Esophagus muscularis mucosa (tissue), 4 donors: ENCODE measurements around the gene SLC4A3.

Experiments used
- CTCF ChIP-seq, 3 experiments: fragments of 200-600 bp in 2 of 3; fragments of 450-650 bp in 1 of 3; sonication (generic) in 2 of 3; IDR thresholded peaks; one replicate each; pipeline ENCODE4 v1.5.1; 2017 to 2019; ENCODE audit warnings: antibody characterized with exemption in 3 of 3, mild to moderate bottlenecking in 2 of 3, moderate library complexity in 1 of 3
- EP300 ChIP-seq: sonication (generic); formaldehyde crosslinking; IDR thresholded peaks from one replicate; pipeline ENCODE4 v1.6.1; 2017; ENCODE audit warnings: antibody characterized with exemption
- POLR2A ChIP-seq: fragments of 450-650 bp; IDR thresholded peaks from one replicate; pipeline ENCODE4 v1.6.1; 2017; ENCODE audit warnings: antibody characterized with exemption, moderate library complexity, mild to moderate bottlenecking, low read depth

- TF ChIP-seq POLR2A (no peak), CTCF (IDR thresholded peaks at IDR 0.05) (no peak), EP300 (no peak)
These were observed 890 bp upstream of the SLC4A3 start for GRCh38 chr2:219626540-219626939.
